GM23338 (cell line): ENCODE results near the gene RIC1. TPM values are rescaled to one million over a fixed set of nuclear protein-coding genes. Genes with fewer than 3 reads are reported as not detected.

Source experiments
- ATAC-seq: fragments of 200-7000 bp; cut with Tn5 transposase; 3 replicates; pipeline ENCODE4 v1.9.1; 2020
- DNase-seq: peaks from one replicate; pipeline ENCODE4 v3.0.0-alpha.2; 2015; ENCODE audit warnings: low spot score
- H2AFZ ChIP-seq: fragments of 200-600 bp; sonication (generic); 2 replicates; pipeline ENCODE4 v1.8.0; 2016; ENCODE audit warnings: antibody characterized with exemption, mild to moderate bottlenecking, moderate library complexity
- H3F3A ChIP-seq: fragments of 200-600 bp; sonication (generic); replicated peaks from 2 replicates; pipeline ENCODE4 v1.8.0; 2017; ENCODE audit warnings: antibody characterized with exemption, mixed run types, low read depth
- H3K27ac ChIP-seq: fragments of 200-600 bp; sonication (generic); 2 replicates; pipeline ENCODE4 v1.6.1; 2016; ENCODE audit warnings: low read depth
- H3K27me3 ChIP-seq: fragments of 200-600 bp; sonication (generic); 2 replicates; pipeline ENCODE4 v1.8.0; 2016; ENCODE audit warnings: mild to moderate bottlenecking, mixed run types, moderate library complexity; ENCODE audit not compliant: insufficient read depth
- H3K36me3 ChIP-seq: fragments of 200-600 bp; sonication (generic); 2 replicates; pipeline ENCODE4 v1.8.0; 2016; ENCODE audit warnings: mild to moderate bottlenecking; ENCODE audit not compliant: insufficient read depth
- H3K4me1 ChIP-seq: fragments of 200-600 bp; sonication (generic); 2 replicates; pipeline ENCODE4 v1.8.0; 2016; ENCODE audit warnings: mild to moderate bottlenecking, moderate library complexity; ENCODE audit not compliant: insufficient read depth
- H3K4me2 ChIP-seq: fragments of 200-600 bp; sonication (generic); 2 replicates; pipeline ENCODE4 v1.7.1; 2017; ENCODE audit warnings: mixed run types
- H3K4me3 ChIP-seq: fragments of 200-600 bp; sonication (generic); 2 replicates; pipeline ENCODE4 v1.6.1; 2016; ENCODE audit warnings: mixed run types
- H3K79me2 ChIP-seq: fragments of 200-600 bp; sonication (generic); replicated peaks from 2 replicates; pipeline ENCODE4 v1.8.0; 2017; ENCODE audit warnings: mild to moderate bottlenecking; ENCODE audit not compliant: insufficient read depth
- H3K9me2 ChIP-seq: fragments of 200-600 bp; sonication (generic); 2 replicates; pipeline ENCODE4 v1.8.0; 2017; ENCODE audit not compliant: insufficient read depth
- H4K20me1 ChIP-seq: fragments of 200-600 bp; sonication (generic); replicated peaks from 2 replicates; pipeline ENCODE4 v1.8.0; 2017; ENCODE audit warnings: mild to moderate bottlenecking; ENCODE audit not compliant: insufficient read depth
- H3K27ac Mint-ChIP-seq: 2 replicates; pipeline ENCODE4 v1.8.0; 2020; ENCODE audit warnings: inconsistent platforms, mild to moderate bottlenecking, moderate library complexity, mixed read lengths
- H3K27me3 Mint-ChIP-seq: 3 replicates; pipeline ENCODE4 v1.8.0; 2022; ENCODE audit warnings: low read depth, mild to moderate bottlenecking, moderate library complexity, mixed read lengths, inconsistent platforms; ENCODE audit not compliant: insufficient read depth, poor library complexity
- H3K36me3 Mint-ChIP-seq: 3 replicates; pipeline ENCODE4 v1.8.0; 2021; ENCODE audit warnings: low read depth, mild to moderate bottlenecking, inconsistent platforms, moderate library complexity, mixed read lengths
- H3K4me1 Mint-ChIP-seq: 3 replicates; pipeline ENCODE4 v1.8.0; 2020; ENCODE audit warnings: mild to moderate bottlenecking, inconsistent platforms, mixed read lengths
- H3K4me3 Mint-ChIP-seq: 3 replicates; pipeline ENCODE4 v1.8.0; 2021; ENCODE audit warnings: moderate library complexity, mild to moderate bottlenecking, inconsistent platforms, mixed read lengths
- H3K9me3 Mint-ChIP-seq: 3 replicates; pipeline ENCODE4 v1.8.0; 2020; ENCODE audit warnings: moderate library complexity, mild to moderate bottlenecking, inconsistent platforms, mixed read lengths
- CREB1 ChIP-seq: fragments of 250-450 bp; sonication (Bioruptor Pico); IDR thresholded peaks from 2 replicates; pipeline ENCODE4 v1.5.0; 2020; ENCODE audit warnings: low read depth, mild to moderate bottlenecking, moderate library complexity
- CTCF ChIP-seq, 2 experiments: fragments of 200-600 bp in 1 of 2; sonication (generic) in 1 of 2; conservative IDR thresholded peaks; 2 replicates each; pipeline versions ENCODE4 v1.5.1 to v1.6.1; 2016 to 2017; ENCODE audit warnings: antibody characterized with exemption in 2 of 2, low read depth in 2 of 2, mild to moderate bottlenecking in 2 of 2, moderate library complexity in 1 of 2
- ETS1 ChIP-seq: IDR thresholded peaks from 2 replicates; pipeline ENCODE4 v1.6.1; 2016; ENCODE audit warnings: antibody characterized with exemption
- EZH2 ChIP-seq: fragments of 200-600 bp; sonication (generic); IDR thresholded peaks from one replicate; pipeline ENCODE4 v1.8.0; 2017; ENCODE audit warnings: antibody characterized with exemption, mild to moderate bottlenecking, low read depth; ENCODE audit not compliant: unreplicated experiment
- EZH2phosphoT487 ChIP-seq: fragments of 200-600 bp; sonication (generic); IDR thresholded peaks from one replicate; pipeline ENCODE4 v1.8.1; 2018; ENCODE audit warnings: antibody characterized with exemption; ENCODE audit not compliant: unreplicated experiment
- JUNB ChIP-seq: IDR thresholded peaks from one replicate; pipeline ENCODE4 v1.6.1; 2016; ENCODE audit warnings: antibody characterized with exemption; ENCODE audit not compliant: unreplicated experiment
- POLR2AphosphoS5 ChIP-seq: IDR thresholded peaks from 2 replicates; pipeline ENCODE4 v1.6.1; 2016; ENCODE audit warnings: antibody characterized with exemption, low read depth
- REST ChIP-seq: IDR thresholded peaks from one replicate; pipeline ENCODE4 v1.6.1; 2018; ENCODE audit warnings: antibody characterized with exemption; ENCODE audit not compliant: unreplicated experiment
- STAT1 ChIP-seq: IDR thresholded peaks from one replicate; pipeline ENCODE4 v1.6.1; 2016; ENCODE audit warnings: antibody characterized with exemption; ENCODE audit not compliant: unreplicated experiment
- ZNF114 ChIP-seq: fragments of 250-450 bp; sonication (Bioruptor Pico); IDR thresholded peaks from 2 replicates; pipeline ENCODE4 v1.5.0; 2020; ENCODE audit warnings: mild to moderate bottlenecking, moderate library complexity
- ZNF331 ChIP-seq: fragments of 250-450 bp; sonication (Bioruptor Pico); IDR thresholded peaks from 2 replicates; pipeline ENCODE4 v1.5.0; 2020; ENCODE audit warnings: low read depth, mild to moderate bottlenecking, moderate library complexity
- polyA plus RNA-seq: library from polyadenylated mRNA; unstranded; fragments of >200 nt; fragmentation: Nextera tagmentation; extraction: Ambion mirVana; gene quantifications from 2 replicates; pipeline ENCODE4 v1.2.1, GENCODE V29; 2016
- total RNA-seq: library from RNA; depleted of rRNA; stranded (reverse); fragments of >200 nt; shearing (Covaris generic); gene quantifications from 2 replicates; pipeline ENCODE4 v1.2.3, GENCODE V29; 2014

RIC1 gene
- total and polyA plus RNA-seq, 2 experiments from 2014 or later, result 7.8 to 34.9 TPM

- no peak for TF ChIP-seq CTCF (conservative IDR thresholded peaks at IDR 0.05; ENCODE audit: low read depth in 2 of 2)
Measured at GRCh38 chr9:5622016-5622415, 6.9 kb upstream of the RIC1 start (continued).

GRCh38 chr9:5624655-5625054 lies 4.3 kb upstream of the RIC1 start:
- H3K27me3 ChIP-seq, result no peaks in the 10 kb centered on the region
- H2AFZ ChIP-seq, result no peak overlapping the region
- H3K27ac ChIP-seq, result no peak overlapping the region
- no peak overlapping the region for H3K4me3 ChIP-seq
- peaks cover 6% of the 10 kb centered on the region for H3K27me3 Mint-ChIP-seq
- H3K9me3 Mint-ChIP-seq, result no peaks in the 10 kb centered on the region
- DNase-seq, result no peak
- H3F3A ChIP-seq, result no peaks in the 10 kb centered on the region
- H3K79me2 ChIP-seq, result peaks cover 2% of the 10 kb centered on the region; the same call in 1 of the 2 replicates
- H4K20me1 ChIP-seq, result no peaks in the 10 kb centered on the region
- no peaks in the 10 kb centered on the region for H3K36me3 ChIP-seq
- no peaks in the 10 kb centered on the region for H3K36me3 Mint-ChIP-seq
- H3K27ac Mint-ChIP-seq, result no peak overlapping the region
- H3K4me1 Mint-ChIP-seq, result peaks cover 10% of the 10 kb centered on the region
- no peak for ATAC-seq
- no peak overlapping the region for H3K4me3 Mint-ChIP-seq
- no peak overlapping the region for H3K4me2 ChIP-seq
- H3K9me2 ChIP-seq, result no peaks in the 10 kb centered on the region
- peaks cover 6% of the 10 kb centered on the region; the same call in 1 of the 2 replicates for H3K4me1 ChIP-seq
- TF ChIP-seq ETS1, result no peak
- TF ChIP-seq EZH2, result no peak
- TF ChIP-seq POLR2AphosphoS5, result no peak
- TF ChIP-seq CTCF (conservative IDR thresholded peaks at IDR 0.05; ENCODE audit: low read depth in 2 of 2), result no peak
- TF ChIP-seq ZNF114, result no peak
- TF ChIP-seq EZH2phosphoT487, result no peak
- no peak for TF ChIP-seq STAT1
- TF ChIP-seq CREB1, result no peak
- TF ChIP-seq REST, result no peak
- TF ChIP-seq JUNB, result no peak
- TF ChIP-seq ZNF331 (CRISPR knock-in tag), result no peak
